ENCODE measurements around the gene IDH2. TPM values are rescaled to one million over a fixed set of nuclear protein-coding genes. Genes with fewer than 3 reads are reported as not detected.
"Not testable (repeated sequence)": the region's sequence is repeated elsewhere in the genome, so short reads cannot be mapped to it uniquely, and the experiment has no call there.

The IDH2 gene
- total RNA-seq, 3 donors from 2014 or later (not counting 1 experiment from before 2014, with no cell fraction given): 72.3 to 91.5 (median 81.0) TPM

- not testable (repeated sequence) for H3K9me3 Mint-ChIP-seq
Observed at GRCh38 chr15:90108038-90108437, 5.8 kb upstream of the IDH2 start.

GRCh38 chr15:90106522-90107117 is 4.4 kb upstream of the IDH2 start:
- TF ChIP-seq CTCF (IDR thresholded peaks at IDR 0.05): no peak
- intact Hi-C loops (cut with micrococcal nuclease): no loop called here
- H3K4me3 Mint-ChIP-seq: no peak overlapping the region
- H3K27ac Mint-ChIP-seq: no peak overlapping the region
- H3K4me1 Mint-ChIP-seq: peaks cover 6 to 9% of the 10 kb centered on the region in 2 donors
- H3K4me3 ChIP-seq (ENCODE audit: low read length): no peak overlapping the region
- no peaks in the 10 kb centered on the region for H3K36me3 ChIP-seq (ENCODE audit: control insufficient read depth, insufficient read depth, low read length)
- no peaks in the 10 kb centered on the region for H3K36me3 Mint-ChIP-seq
- H3K9me3 Mint-ChIP-seq: no peaks in the 10 kb centered on the region
- H3K27me3 Mint-ChIP-seq (ENCODE audit: low read depth in 2 of 2): peaks cover 0 to 3% of the 10 kb centered on the region in 2 donors
- H3K27ac ChIP-seq (ENCODE audit: low read length): no peak overlapping the region
- DNase-seq: no peak
- H3K9me3 ChIP-seq (ENCODE audit: control insufficient read depth, insufficient read depth, low read length): no peaks in the 10 kb centered on the region
- no peaks in the 10 kb centered on the region for H3K27me3 ChIP-seq (ENCODE audit: control insufficient read depth, insufficient read depth, low read length)
- no peak for ATAC-seq
- H3K4me1 ChIP-seq (ENCODE audit: control insufficient read depth, insufficient read depth, low read length): peaks cover 11% of the 10 kb centered on the region
- WGBS (ENCODE audit: insufficient coverage): 93% methylated on average over 6 of the region's 7 CpGs

More at GRCh38 chr15:90108038-90108437, 5.8 kb upstream of the IDH2 start:
- ATAC-seq; H3K27me3 Mint-ChIP-seq (ENCODE audit: low read depth in 2 of 2); H3K27ac ChIP-seq (ENCODE audit: low read length); H3K4me1 ChIP-seq (ENCODE audit: control insufficient read depth, insufficient read depth, low read length); DNase-seq; H3K36me3 ChIP-seq (ENCODE audit: control insufficient read depth, insufficient read depth, low read length); H3K36me3 Mint-ChIP-seq; H3K4me3 ChIP-seq (ENCODE audit: low read length); H3K9me3 ChIP-seq (ENCODE audit: control insufficient read depth, insufficient read depth, low read length); H3K4me3 Mint-ChIP-seq; H3K27ac Mint-ChIP-seq; intact Hi-C loops (cut with micrococcal nuclease); H3K4me1 Mint-ChIP-seq; H3K27me3 ChIP-seq (ENCODE audit: control insufficient read depth, insufficient read depth, low read length): not testable (repeated sequence)
- WGBS (ENCODE audit: insufficient coverage): 84% methylated on average over 4 of the region's 5 CpGs

- H3K9me3 Mint-ChIP-seq: no peaks in the 10 kb centered on the region
- H3K9me3 ChIP-seq (ENCODE audit: control insufficient read depth, insufficient read depth, low read length): no peaks in the 10 kb centered on the region
- ATAC-seq (no peak), DNase-seq (no peak)
- no peak for TF ChIP-seq CTCF (IDR thresholded peaks at IDR 0.05)
- WGBS (ENCODE audit: insufficient coverage): 86% methylated on average over 7 of the region's 7 CpGs
- H3K36me3 Mint-ChIP-seq: no peaks in the 10 kb centered on the region
- H3K36me3 ChIP-seq (ENCODE audit: control insufficient read depth, insufficient read depth, low read length): no peaks in the 10 kb centered on the region
- H3K4me1 ChIP-seq (ENCODE audit: control insufficient read depth, insufficient read depth, low read length): peaks cover 22% of the 10 kb centered on the region
- no peak overlapping the region for H3K4me3 Mint-ChIP-seq
- H3K27ac Mint-ChIP-seq: no peak overlapping the region
- peaks cover 0 to 3% of the 10 kb centered on the region in 2 donors for H3K27me3 Mint-ChIP-seq (ENCODE audit: low read depth in 2 of 2)
- intact Hi-C loops (cut with micrococcal nuclease): no loop called here
- H3K4me3 ChIP-seq (ENCODE audit: low read length): no peak overlapping the region
- H3K27ac ChIP-seq (ENCODE audit: low read length): no peak overlapping the region
- peaks cover 17 to 18% of the 10 kb centered on the region in 2 donors for H3K4me1 Mint-ChIP-seq
- no peaks in the 10 kb centered on the region for H3K27me3 ChIP-seq (ENCODE audit: control insufficient read depth, insufficient read depth, low read length)
Observed at GRCh38 chr15:90105521-90105920, 3.3 kb upstream of the IDH2 start.

- Mint-ChIP-seq H3K27me3 (ENCODE audit: low read depth in 2 of 2) (peaks cover 0 to 3% of the 10 kb centered on the region in 2 donors), H3K9me3 (no peaks in the 10 kb centered on the region), H3K36me3 (no peaks in the 10 kb centered on the region), H3K4me3 (peak overlapping the region; percentile 25), H3K4me1 (peaks cover 26 to 28% of the 10 kb centered on the region in 2 donors), H3K27ac (no peak overlapping the region)
- Histone ChIP-seq H3K9me3 (ENCODE audit: control insufficient read depth, insufficient read depth, low read length) (no peaks in the 10 kb centered on the region), H3K27ac (ENCODE audit: low read length) (no peak overlapping the region), H3K36me3 (ENCODE audit: control insufficient read depth, insufficient read depth, low read length) (no peaks in the 10 kb centered on the region), H3K4me3 (ENCODE audit: low read length) (no peak overlapping the region), H3K4me1 (ENCODE audit: control insufficient read depth, insufficient read depth, low read length) (peaks cover 31% of the 10 kb centered on the region), H3K27me3 (ENCODE audit: control insufficient read depth, insufficient read depth, low read length) (no peaks in the 10 kb centered on the region)
- no peak for TF ChIP-seq CTCF (IDR thresholded peaks at IDR 0.05)
- DNase-seq (no peak), ATAC-seq (no peak)
- intact Hi-C loops (cut with micrococcal nuclease): no loop called here
- WGBS (ENCODE audit: insufficient coverage): 97% methylated on average over 4 of the region's 4 CpGs
Observed at GRCh38 chr15:90104551-90104950, 2.3 kb upstream of the IDH2 start.
